Fibroblast of skin of abdomen (primary cell): ENCODE results near the gene SUGP1. TPM values are rescaled to one million over a fixed set of nuclear protein-coding genes. Genes with fewer than 3 reads are reported as not detected.
"Not testable (repeated sequence)": the region's sequence is repeated elsewhere in the genome, so short reads cannot be mapped to it uniquely, and the experiment has no call there.

Experiments used
- DNase-seq: peaks from one replicate; pipeline ENCODE4 v3.0.0-alpha.2; 2013
- polyA plus RNA-seq, 2 experiments: library from polyadenylated mRNA; unstranded; fragments of 120-200 nt; gene quantifications; one replicate each; pipeline ENCODE4 v1.2.1, GENCODE V29; 2013; ENCODE audit not compliant: insufficient read length in 2 of 2

Gene SUGP1, protein sequence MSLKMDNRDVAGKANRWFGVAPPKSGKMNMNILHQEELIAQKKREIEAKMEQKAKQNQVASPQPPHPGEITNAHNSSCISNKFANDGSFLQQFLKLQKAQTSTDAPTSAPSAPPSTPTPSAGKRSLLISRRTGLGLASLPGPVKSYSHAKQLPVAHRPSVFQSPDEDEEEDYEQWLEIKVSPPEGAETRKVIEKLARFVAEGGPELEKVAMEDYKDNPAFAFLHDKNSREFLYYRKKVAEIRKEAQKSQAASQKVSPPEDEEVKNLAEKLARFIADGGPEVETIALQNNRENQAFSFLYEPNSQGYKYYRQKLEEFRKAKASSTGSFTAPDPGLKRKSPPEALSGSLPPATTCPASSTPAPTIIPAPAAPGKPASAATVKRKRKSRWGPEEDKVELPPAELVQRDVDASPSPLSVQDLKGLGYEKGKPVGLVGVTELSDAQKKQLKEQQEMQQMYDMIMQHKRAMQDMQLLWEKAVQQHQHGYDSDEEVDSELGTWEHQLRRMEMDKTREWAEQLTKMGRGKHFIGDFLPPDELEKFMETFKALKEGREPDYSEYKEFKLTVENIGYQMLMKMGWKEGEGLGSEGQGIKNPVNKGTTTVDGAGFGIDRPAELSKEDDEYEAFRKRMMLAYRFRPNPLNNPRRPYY
- 40.6 TPM for polyA plus RNA-seq (2013, experiment 1 of 2; ENCODE audit: insufficient read length)
- polyA plus RNA-seq (2013, experiment 2 of 2; ENCODE audit: insufficient read length), result 44.4 TPM

DNA sequence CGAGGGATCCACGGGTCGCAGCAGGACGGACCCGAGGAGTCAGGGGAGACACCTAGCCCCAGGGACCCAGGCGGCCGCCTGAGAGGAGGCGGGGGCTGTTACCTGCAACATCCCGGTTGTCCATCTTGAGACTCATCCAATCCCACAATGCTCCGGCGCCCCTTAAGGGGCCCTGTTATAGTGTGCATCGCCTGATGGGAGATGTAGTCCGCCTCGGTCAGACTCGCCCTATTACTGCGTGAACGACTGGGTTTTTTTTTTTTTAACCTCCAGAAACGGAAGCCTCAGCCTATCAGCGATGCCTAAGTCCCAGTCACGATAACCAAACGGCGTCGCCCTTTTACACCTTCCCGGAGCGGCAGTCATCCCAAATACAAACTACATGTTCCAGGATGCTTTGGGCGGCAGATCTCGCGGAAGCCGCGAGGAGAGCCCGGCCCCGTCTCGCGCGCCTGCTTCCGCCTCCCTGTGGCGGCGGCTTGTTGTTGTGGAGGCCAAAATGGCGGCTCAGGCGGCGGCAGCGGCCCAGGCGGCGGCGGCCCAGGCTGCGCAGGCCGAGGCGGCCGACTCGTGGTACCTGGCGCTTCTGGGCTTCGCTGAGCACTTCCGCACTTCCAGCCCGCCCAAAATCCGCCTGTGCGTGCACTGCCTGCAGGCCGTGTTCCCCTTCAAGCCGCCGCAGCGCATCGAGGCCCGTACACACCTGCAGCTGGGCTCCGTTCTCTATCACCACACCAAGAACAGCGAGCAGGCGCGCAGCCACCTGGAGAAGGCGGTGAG lies at the start of gene SUGP1, which contains the start of gene MAU2:
Gene SUGP1 (minus strand): TSS at position 149 of the 780 bp plus-strand sequence. CDS start 13 bp downstream, at position 136.
Gene MAU2 (plus strand): TSS at position 469 of the 780 bp plus-strand sequence. CDS start 31 bp downstream, at position 500.
- DNase-seq, result peak; percentile 88

DNA sequence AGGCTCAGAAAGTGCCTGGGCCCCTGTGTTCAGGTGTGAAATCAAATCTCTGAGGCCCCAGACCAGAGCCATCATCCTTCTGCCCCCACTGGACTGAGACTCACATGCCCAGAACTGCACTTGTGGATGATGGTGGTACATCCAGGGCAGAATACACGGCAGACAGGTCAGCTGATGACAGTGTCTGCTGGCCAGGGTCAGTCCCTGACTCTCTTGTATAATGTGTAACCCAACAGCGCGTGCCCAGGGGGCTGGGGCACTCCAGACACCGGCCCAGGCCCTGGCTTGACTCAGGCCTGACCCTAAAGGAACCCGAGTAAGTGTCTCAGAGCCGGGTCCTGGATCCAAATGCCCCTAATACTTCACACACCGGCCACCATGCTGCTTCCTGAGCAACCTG lies 47.8 kb upstream of the SUGP1 start:
- DNase-seq, result no peak

DNA sequence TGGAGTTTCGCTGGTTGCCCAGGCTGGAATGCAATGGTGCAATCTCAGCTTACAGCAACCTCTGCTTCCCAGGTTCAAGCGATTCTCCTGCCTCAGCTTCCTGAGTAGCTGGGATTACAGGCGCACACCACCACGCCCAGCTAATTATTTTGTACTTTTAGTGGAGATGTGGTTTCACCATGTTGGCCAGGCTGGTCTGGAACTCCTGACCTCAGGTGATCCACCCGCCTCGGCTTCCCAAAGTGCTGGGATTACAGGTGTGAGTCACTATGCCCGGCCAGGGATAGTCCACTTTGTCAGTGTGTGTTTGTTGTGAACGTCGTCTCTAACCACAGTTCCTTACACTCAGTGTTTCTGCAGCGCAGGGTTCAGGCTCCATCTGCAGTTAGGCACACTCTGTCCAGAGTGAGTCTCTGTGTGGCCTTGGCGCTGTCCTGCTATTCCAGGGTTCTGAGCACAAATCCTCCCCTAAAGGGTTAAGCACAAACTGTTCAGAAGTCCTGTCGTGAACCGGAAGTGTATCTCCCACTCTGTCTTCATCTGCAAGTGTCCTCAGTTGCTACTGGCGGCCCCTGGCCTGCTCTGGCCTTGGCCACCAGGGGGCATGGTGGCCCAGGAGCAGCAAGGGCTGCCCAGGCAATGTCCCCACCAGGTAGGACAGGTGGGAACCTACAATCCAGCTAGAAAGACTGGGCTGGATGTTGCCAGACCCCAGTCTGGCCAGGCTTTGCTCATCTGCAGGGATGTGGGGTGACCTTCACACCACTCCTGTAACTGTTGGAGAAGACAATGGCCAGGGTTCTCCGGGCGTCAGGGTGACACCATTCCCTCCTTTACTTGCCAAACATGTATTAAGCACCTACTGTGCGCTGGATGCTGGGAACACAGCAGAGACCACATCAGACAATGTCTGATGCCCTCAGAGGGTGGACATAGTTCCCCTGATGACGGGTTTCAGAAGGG lies 46.4 kb upstream of the SUGP1 start:
- DNase-seq, result peak; percentile 52

DNA sequence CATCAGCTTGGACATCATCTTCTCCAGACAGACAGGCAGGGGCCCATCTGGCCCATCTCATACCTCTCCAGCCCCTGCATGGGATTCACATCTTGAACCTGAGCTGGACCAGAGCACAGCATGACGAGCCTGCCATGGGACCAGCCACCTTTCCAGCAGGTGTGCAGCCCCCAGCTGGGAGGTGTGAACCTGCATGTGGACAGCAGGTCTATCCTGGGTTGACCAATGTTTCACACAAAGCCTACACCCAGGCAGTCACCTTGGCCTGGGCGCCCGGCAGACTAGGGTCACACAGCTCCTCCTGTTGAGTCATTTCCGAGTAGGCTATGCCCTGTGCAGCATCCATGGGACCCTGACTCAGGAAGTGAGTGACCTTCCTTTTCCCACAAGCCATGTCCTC lies 41.8 kb upstream of the SUGP1 start:
- no peak for DNase-seq

DNA sequence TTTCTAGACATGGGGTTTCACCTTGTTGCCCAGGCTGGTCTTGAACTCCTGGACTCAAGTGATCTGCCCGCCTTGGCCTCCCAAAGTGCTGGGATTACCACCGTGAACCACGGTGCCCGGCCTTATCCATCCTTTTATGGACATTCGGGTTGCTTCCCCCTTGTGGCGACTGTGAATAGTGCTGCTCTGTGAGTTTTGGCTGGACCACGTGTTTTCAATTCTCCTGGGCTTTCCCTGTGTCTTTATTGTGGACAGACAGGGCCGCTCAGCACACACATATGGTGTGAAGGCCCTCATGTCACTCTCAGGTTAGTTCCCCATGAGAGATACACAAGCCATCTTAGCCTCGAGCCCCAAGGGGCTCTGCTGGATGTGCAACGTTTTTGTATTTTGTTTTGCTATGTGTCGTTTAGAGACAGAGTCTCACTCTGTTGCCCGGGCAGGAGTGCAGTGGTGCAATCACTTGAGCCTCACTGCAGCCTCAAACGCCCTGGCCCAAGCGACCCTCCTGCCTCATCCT lies 40.8 kb upstream of the SUGP1 start:
- DNase-seq, result peak; percentile 83

DNA sequence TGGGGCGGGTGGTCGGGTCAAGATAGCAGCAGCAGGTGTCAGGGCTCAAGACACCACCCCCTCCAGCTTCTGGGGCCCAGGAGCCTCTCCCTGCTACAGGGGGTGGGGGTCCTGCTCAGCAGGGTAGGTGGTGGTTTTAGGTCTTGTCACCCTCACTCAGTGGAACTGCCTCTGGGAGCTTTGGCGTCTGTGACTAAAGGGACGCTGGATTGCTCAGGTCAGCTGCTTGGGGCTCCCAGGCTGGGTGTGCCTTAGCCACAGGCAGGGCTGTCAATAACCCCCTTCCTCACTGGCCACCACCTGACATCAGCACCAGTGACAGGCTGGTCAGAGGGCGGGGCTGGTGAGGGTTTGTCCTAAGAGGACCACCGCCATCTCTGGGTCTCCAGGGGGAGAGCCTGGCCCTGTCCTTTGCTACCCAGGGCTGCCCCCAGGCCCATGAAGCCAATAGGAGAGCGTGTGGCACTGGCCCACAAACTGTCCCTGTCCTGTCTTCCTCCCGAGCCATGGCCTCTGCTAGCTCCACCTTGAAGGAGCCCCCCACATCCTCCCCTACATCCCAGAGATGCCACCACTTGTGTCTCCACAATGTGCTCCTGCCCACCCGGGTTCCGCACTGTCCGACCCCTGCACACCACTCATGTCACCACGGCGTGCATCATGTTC lies 36.7 kb upstream of the SUGP1 start:
- DNase-seq, result no peak

DNA sequence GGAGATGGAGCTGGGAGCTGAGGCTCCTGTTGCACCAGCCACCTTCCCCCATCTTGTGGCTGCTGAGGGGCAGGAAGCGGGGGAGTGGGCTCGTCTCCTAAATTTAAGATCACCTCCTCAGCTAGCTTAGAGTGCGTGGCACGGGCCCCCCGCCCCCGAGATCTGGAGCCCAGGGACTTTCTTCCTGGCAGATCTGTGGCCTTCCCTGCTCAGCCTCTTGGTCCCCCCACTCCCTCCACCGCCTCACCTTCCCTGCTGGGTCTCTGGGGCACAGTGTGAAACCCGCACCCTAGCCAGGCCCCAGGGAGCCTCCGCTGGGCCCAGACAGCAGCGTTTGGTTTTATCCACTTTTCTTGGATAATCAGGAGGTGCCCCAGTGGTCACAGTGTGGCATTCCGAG lies 36.2 kb upstream of the SUGP1 start:
- no peak for DNase-seq

DNA sequence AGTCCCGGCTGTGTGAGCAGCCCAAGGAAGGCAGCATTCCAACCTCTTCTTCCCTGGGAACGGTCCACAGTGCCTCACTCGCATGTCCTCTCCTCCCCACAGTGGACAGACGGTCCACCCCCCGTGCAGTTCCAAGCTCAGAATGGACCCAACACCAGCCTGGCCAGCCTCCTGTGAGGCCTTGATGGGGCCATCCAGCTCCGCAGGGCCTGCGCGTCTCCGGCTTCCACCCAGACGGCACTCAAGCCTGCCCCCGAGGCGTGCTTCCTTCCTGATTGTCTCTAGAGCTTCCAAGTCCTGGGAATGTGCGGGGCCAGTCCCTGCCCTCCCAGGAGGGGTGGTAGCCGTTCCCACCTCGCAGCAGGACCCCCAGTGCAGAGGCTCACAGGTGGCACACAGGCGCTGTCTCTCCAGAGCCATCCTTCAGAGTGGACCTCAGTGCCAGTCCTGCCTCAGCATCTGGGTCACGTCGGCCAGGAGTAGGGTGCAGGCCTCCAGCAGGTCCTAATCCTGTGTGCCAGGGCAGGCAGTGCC lies 35.4 kb upstream of the SUGP1 start:
- no peak for DNase-seq

DNA sequence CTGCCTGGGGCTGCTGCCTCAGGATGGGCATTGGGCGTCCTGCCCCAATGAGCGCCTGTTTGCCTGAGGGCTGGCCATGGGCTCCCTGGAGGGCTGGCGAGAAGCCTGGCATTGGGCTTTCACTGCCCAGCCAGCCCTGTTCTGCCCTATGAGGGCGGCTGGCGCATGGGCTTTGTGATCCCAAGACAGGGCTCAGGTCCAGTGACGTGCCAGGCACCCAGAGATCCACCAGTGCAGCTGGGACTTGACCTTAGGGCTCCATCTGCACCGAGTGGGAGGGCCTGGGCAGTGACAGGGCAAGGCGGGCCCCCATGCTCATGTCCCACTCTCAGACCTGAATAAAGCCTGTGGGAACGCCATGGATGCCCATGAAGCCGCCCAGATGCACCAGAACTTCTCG lies 34.6 kb upstream of the SUGP1 start:
- no peak for DNase-seq

DNA sequence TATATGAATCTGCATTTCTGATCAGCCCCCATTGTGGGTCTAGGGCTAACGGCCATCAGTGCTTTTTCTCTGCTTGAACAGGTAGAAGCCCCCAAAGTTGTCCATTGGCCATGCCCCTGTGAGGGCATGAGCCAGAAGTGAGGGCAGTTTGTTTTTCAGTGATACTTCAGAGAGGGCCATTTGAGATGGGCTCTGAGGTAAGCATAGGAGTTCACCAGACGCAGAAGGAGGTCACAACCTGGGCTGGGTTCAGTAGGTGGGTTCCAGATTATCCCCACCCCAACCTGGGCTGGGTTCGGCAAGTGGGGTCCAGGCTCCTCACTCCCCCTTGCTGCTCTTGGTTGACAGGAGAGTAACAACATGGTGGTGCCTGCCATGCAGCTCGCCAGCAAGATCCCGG lies 33.7 kb upstream of the SUGP1 start:
- no peak for DNase-seq

DNA sequence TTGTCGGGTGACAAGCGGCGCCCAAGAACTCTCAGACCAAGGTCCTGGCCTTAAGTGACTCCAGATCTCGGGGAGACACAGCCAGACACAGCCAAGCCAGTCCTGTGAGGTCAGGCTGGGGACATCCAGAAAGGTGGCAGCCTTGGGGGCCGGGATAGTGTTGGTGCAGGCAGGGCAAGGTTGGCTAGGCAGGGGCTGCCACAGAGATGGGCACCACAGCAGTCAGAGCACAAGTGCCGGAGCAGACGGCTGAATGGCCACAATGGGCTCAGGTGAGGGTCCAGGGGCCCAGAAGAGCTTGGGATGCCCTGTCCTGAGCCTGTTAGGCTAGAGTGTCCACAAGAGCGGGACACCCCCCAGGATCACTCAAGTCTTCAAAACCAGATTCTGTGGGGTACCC lies 32.5 kb upstream of the SUGP1 start:
- DNase-seq, result no peak

DNA sequence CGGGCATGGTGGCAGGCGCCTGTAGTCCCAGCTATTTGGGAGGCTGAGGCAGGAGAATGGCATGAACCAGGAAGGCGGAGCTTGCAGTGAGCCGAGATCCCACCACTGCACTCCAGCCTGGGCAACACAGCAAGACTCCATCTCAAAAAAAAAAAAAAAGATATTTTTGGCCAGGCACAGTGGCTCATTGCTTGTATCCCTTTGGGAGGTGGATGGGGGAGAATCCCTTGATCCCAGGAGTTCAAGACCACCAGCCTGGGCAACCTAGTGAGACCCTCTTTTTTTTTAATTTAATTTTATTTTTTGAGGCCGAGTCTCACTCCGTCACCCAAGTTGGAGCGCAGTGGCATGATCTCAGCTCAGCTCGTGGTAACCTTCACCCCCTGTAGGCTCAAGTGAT lies 30.4 kb upstream of the SUGP1 start:
- not testable (repeated sequence) for DNase-seq

DNA sequence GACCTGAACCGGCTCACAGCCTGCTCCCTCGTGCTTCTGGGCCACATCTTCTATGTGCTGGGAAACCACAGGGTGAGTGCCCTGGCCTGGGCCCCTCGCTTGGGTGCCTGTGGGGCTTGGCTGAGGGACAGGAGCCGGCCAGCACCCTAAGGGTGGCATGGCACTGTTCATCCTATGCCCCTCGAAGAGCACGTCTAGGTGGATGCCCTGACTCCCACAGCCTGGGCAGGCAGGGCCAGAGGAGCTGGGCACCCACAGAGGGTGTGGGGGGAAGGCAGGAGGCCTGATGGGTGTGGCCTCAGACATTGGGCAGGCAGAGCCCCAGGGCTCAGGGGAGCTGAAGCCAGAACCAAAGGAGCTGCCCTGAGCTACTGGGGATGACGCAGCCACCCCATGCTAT lies 29.1 kb upstream of the SUGP1 start:
- no peak for DNase-seq

DNA sequence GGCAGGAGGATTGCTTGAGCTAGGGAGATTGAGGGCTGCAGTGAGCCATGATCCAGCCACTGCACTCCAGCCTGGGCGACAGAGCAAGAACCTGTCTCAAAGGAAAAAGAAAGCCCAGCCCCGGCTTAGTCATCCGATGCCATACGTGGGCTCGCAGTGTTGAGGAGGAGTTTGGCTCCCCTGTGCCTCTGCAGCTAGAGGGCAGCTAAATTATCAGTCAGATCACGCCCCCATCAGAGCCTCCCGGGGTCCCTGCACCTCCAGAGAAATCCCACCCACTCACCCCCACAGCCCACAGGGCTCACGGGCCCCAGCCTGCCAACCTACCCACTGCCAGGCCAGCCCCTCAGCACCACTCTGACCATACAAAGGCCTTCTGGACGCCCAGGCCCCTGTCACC lies 28.0 kb upstream of the SUGP1 start:
- DNase-seq, result no peak

DNA sequence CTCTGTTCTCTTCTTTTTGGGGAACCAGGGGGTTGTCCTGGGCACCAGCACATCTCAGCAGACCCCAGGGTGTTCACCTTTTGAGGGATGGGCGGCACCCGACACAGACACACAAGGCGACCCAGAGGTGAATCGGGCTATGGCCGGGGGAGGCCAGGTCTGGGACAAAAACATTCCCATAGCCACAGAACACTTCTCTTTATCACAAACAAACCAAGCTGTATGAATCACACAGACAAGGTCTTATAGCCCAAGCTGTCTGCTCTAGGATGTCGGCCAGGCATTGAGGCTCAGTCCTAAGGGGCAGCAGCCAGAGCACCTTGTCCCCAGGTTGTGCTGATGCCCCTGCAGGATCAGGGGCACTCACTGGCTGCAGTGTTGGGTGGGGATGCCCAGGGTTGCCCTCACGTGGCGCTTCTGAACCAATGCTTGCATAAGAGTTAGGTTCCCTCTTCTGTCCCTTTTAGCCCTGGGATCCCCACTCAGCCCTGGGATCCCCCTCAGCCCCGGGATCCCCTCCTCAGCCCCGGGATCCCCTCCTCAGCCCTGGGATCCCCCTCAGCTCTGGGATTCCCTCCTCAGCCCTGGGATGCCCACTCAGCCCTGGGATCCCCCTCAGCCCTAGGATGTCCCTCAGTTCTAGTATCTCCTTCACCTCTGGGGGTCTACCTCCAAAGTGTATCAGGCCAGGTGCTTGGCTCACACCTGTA lies 27.2 kb upstream of the SUGP1 start:
- DNase-seq, result no peak

DNA sequence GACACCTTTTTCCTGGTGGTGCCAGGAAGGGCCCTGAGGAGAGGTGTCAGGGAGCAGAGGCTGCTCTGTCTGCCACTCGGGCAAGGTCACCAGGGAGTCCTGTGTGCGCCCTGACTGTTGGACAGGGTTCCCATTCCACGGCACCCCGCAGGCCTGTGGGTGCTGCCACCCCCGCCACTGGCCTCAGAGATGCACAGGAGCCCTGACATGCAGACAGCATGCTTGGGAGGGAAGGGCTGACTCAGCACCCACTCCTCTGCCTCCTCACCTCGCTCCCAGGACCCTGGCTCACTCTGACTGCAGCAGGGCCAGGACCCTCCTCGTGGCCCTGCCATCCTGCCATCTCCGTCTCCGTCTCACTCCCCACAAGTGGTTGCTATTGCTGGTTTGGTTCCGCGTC lies 25.7 kb upstream of the SUGP1 start:
- DNase-seq, result no peak

DNA sequence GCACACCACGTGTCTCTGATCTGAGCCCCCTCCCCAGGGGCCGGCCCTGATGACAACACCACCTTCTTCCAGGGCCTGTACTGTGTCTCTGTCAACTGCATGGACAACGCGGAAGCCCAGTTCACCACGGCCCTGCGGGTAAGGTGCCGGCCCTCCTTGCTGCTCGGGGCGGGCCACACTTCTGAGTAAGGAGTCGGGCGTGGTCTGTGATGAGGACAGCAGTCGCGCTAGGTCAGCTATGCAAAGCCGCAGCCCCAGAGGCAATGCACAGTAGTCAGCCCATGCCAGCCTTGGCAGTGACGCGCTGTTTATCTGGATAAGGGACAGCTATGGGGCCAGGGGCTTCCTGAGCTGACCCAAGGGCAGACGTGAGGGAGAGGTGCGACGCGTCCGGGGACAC lies 24.9 kb upstream of the SUGP1 start:
- DNase-seq, result no peak

DNA sequence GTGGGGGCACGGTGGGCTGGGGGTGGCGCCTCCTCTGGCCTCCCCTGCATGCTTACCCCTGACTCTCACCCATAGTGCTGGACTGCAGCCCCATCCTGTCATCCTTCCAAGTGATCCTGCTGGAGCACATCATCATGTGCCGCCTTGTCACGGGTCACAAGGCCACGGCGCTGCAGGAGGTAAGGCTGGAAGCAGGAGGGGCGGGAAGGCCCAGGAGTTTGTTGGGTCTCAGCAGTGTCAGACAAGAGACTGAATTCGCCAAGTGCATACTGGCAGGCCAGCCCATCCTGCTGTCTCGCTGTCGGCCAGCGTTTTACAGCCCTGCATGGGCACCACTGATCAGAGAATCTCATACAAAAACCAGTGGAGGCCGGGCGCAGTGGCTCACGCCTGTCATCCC lies 23.5 kb upstream of the SUGP1 start:
- no peak for DNase-seq

DNA sequence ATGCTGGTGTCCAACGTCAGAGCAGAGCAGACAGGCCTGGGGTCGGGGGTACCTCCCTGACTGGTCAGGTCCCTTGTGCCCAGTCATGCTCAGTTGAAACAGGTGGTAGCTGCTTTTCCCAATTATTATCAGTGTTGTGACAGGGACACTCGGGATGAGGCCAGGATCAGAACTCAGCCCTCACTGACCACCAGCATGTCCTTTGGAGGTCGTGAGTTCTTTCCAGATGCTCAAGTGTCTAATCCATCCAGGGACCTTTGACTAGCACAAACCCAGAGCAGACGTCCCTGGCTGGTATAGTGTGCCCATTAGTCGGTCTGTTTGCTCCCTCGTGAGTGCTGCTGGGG lies 22.7 kb upstream of the SUGP1 start:
- DNase-seq, result no peak
